ENCODE results near the gene TAOK3. TPM values are rescaled to one million over a fixed set of nuclear protein-coding genes. Genes with fewer than 3 reads are reported as not detected.
"Not testable (repeated sequence)": the region's sequence is repeated elsewhere in the genome, so short reads cannot be mapped to it uniquely, and the experiment has no call there.

Gene TAOK3
- total RNA-seq, 2 donors from 2014 or later: 33.4 to 40.6 TPM

- DNase-seq: no peak
- H3K4me3 Mint-ChIP-seq: no peak overlapping the region
- no peaks in the 10 kb centered on the region for H3K27me3 ChIP-seq (ENCODE audit: control insufficient read depth, insufficient read depth, low read length, poor library complexity, severe bottlenecking)
- 97% methylated on average over 3 of the region's 3 CpGs; no CpG with 5 or more reads in 1 of the 2 experiments for WGBS, 2 experiments (ENCODE audit: insufficient coverage in 1 of 2, insufficient read length in 1 of 2)
- no peaks in the 10 kb centered on the region for H3K9me3 ChIP-seq (ENCODE audit: control insufficient read depth, low read length)
- no peaks in the 10 kb centered on the region for H3K27me3 Mint-ChIP-seq (ENCODE audit: insufficient read depth)
- H3K27ac Mint-ChIP-seq: no peak overlapping the region
- H3K9ac ChIP-seq (ENCODE audit: extremely low read depth, low read length, poor library complexity, severe bottlenecking): no peak overlapping the region
- H3K36me3 Mint-ChIP-seq (ENCODE audit: low read depth): peaks cover 53% of the 10 kb centered on the region
- TF ChIP-seq CTCF (conservative IDR thresholded peaks at IDR 0.05): no peak
- H3K27ac ChIP-seq (ENCODE audit: low read depth, low read length): no peak overlapping the region
- peaks cover 53% of the 10 kb centered on the region for H3K36me3 ChIP-seq (ENCODE audit: control insufficient read depth, insufficient read depth, low read length)
- no peaks in the 10 kb centered on the region for H3K9me3 Mint-ChIP-seq
- no peaks in the 10 kb centered on the region for H3K4me1 ChIP-seq (ENCODE audit: control insufficient read depth, insufficient read depth, low read length)
- H3K4me3 ChIP-seq (ENCODE audit: low read length): no peak overlapping the region
- no peaks in the 10 kb centered on the region for H3K4me1 Mint-ChIP-seq
Observed at GRCh38 chr12:118417942-118418341, 45.2 kb upstream of the TAOK3 start.

GRCh38 chr12:118409834-118410233, 37.1 kb upstream of the TAOK3 start:
- Histone ChIP-seq H3K4me1 (ENCODE audit: control insufficient read depth, insufficient read depth, low read length) (no peaks in the 10 kb centered on the region), H3K4me3 (ENCODE audit: low read length) (no peak overlapping the region), H3K27me3 (ENCODE audit: control insufficient read depth, insufficient read depth, low read length, poor library complexity, severe bottlenecking) (no peaks in the 10 kb centered on the region), H3K36me3 (ENCODE audit: control insufficient read depth, insufficient read depth, low read length) (peaks cover 83% of the 10 kb centered on the region), H3K9me3 (ENCODE audit: control insufficient read depth, low read length) (peaks cover 17% of the 10 kb centered on the region), H3K27ac (ENCODE audit: low read depth, low read length) (no peak overlapping the region), H3K9ac (ENCODE audit: extremely low read depth, low read length, poor library complexity, severe bottlenecking) (no peak overlapping the region)
- Mint-ChIP-seq H3K9me3 (no peaks in the 10 kb centered on the region), H3K27me3 (ENCODE audit: insufficient read depth) (no peaks in the 10 kb centered on the region), H3K4me3 (no peak overlapping the region), H3K4me1 (no peaks in the 10 kb centered on the region), H3K36me3 (ENCODE audit: low read depth) (peaks cover 79% of the 10 kb centered on the region), H3K27ac (no peak overlapping the region)
- WGBS, 2 experiments (ENCODE audit: insufficient coverage in 1 of 2, insufficient read length in 1 of 2): 98% methylated on average over 2 of the region's 2 CpGs; no CpG with 5 or more reads in 1 of the 2 experiments
- no peak for DNase-seq
- no peak for TF ChIP-seq CTCF (conservative IDR thresholded peaks at IDR 0.05)

- H3K4me1 ChIP-seq (ENCODE audit: control insufficient read depth, insufficient read depth, low read length); H3K27me3 Mint-ChIP-seq (ENCODE audit: insufficient read depth); H3K27ac Mint-ChIP-seq; H3K4me3 ChIP-seq (ENCODE audit: low read length); H3K4me3 Mint-ChIP-seq; DNase-seq; H3K9me3 Mint-ChIP-seq; H3K4me1 Mint-ChIP-seq; H3K27me3 ChIP-seq (ENCODE audit: control insufficient read depth, insufficient read depth, low read length, poor library complexity, severe bottlenecking); H3K9ac ChIP-seq (ENCODE audit: extremely low read depth, low read length, poor library complexity, severe bottlenecking); H3K27ac ChIP-seq (ENCODE audit: low read depth, low read length): not testable (repeated sequence)
- Histone ChIP-seq H3K9me3 (ENCODE audit: control insufficient read depth, low read length) (peaks cover 17% of the 10 kb centered on the region), H3K36me3 (ENCODE audit: control insufficient read depth, insufficient read depth, low read length) (peaks cover 82% of the 10 kb centered on the region)
- peaks cover 70% of the 10 kb centered on the region for H3K36me3 Mint-ChIP-seq (ENCODE audit: low read depth)
- 72 to 85% methylated on average over 6 to 8 of the region's 8 CpGs for WGBS, 2 experiments (ENCODE audit: insufficient coverage in 1 of 2, insufficient read length in 1 of 2)
Observed at GRCh38 chr12:118408241-118408640, 35.5 kb upstream of the TAOK3 start.

All from endodermal cell (in vitro differentiated cells).